Caco-2 (cell line): ENCODE data around the gene MBP. TPM values are rescaled to one million over a fixed set of nuclear protein-coding genes. Genes with fewer than 3 reads are reported as not detected.
A peak's percentile ranks its signal among the peaks of the same experiment; 100 is the strongest.

Experiments
- BruUV-seq: library from RNA; stranded (reverse); fragments of 400-500 nt; replicated peaks from 2 replicates; lab custom pipeline; 2021; lab: Mats Ljungman, UMichigan
- CTCF ChIA-PET: fragments of 300-600 bp; sonication (Branson Sonifier 250); formaldehyde crosslinking; loops from one replicate; lab custom pipeline; 2022; ENCODE audit warnings: antibody characterized with exemption; lab: Charles Lee
- POLR2A ChIA-PET: fragments of 300-600 bp; sonication (Branson Sonifier 250); formaldehyde crosslinking; loops from one replicate; lab custom pipeline; 2022; ENCODE audit warnings: antibody characterized with exemption; lab: Charles Lee
- DNase-seq, 2 experiments: peaks; one replicate each; pipeline versions ENCODE4 v3.0.0 to v3.0.0-alpha.2; 2020 to 2022
- H3K27me3 ChIP-seq: replicated peaks from 2 replicates; pipeline ENCODE4 v1.6.0; 2011; ENCODE audit warnings: low read length; ENCODE audit not compliant: control insufficient read depth, insufficient read depth
- H3K36me3 ChIP-seq: 2 replicates; pipeline ENCODE4 v1.5.1; 2011; ENCODE audit warnings: low read length; ENCODE audit not compliant: control insufficient read depth, insufficient read depth
- H3K4me1 ChIP-seq: fragments of 250-450 bp; sonication (Bioruptor Pico); 2 replicates; pipeline ENCODE4 v1.5.1; 2020; ENCODE audit warnings: mild to moderate bottlenecking
- H3K4me3 ChIP-seq: 2 replicates; pipeline ENCODE4 v1.5.1; 2011; ENCODE audit warnings: low read depth, mild to moderate bottlenecking, control low read depth, low read length
- H3K9me3 ChIP-seq: fragments of 250-450 bp; sonication (Bioruptor Pico); 2 replicates; pipeline ENCODE4 v1.5.1; 2020; ENCODE audit warnings: mild to moderate bottlenecking, moderate library complexity
- H3K27ac Mint-ChIP-seq: one replicate; pipeline ENCODE4 v1.8.0; 2022; ENCODE audit warnings: mixed read lengths; ENCODE audit not compliant: unreplicated experiment
- H3K27me3 Mint-ChIP-seq: one replicate; pipeline ENCODE4 v1.8.0; 2022; ENCODE audit warnings: mixed read lengths; ENCODE audit not compliant: insufficient read depth, unreplicated experiment
- H3K36me3 Mint-ChIP-seq: one replicate; pipeline ENCODE4 v1.8.0; 2022; ENCODE audit warnings: mild to moderate bottlenecking, mixed read lengths; ENCODE audit not compliant: insufficient read depth, unreplicated experiment
- H3K4me1 Mint-ChIP-seq: one replicate; pipeline ENCODE4 v1.8.0; 2022; ENCODE audit warnings: low read depth, mixed read lengths; ENCODE audit not compliant: unreplicated experiment
- H3K4me3 Mint-ChIP-seq: one replicate; pipeline ENCODE4 v1.8.0; 2022; ENCODE audit warnings: mild to moderate bottlenecking, moderate library complexity, mixed read lengths; ENCODE audit not compliant: unreplicated experiment
- H3K9me3 Mint-ChIP-seq: one replicate; pipeline ENCODE4 v1.8.0; 2022; ENCODE audit warnings: mixed read lengths; ENCODE audit not compliant: unreplicated experiment
- intact Hi-C: fragments of 100-400 bp; cut with micrococcal nuclease; formaldehyde crosslinking; loops from one replicate; pipeline ENCODE4 v1.10.0; 2022; ENCODE audit not compliant: unreplicated experiment
- total RNA-seq: library from RNA; stranded (reverse); gene quantifications from 2 replicates; pipeline ENCODE4 v1.2.3, GENCODE V29; 2022
- TF ChIP-seq, protein P1 (sequence below), 2 experiments: fragments of 200-600 bp in 1 of 2; IDR thresholded peaks; 1 replicate in 1 of 2; 2 replicates in 1 of 2; pipeline versions ENCODE4 v1.5.1 to v1.8.0; 2011 to 2022; ENCODE audit warnings: antibody characterized with exemption in 1 of 2, control low read depth in 1 of 2, inconsistent platforms in 1 of 2, low read depth in 1 of 2, low read length in 1 of 2, mild to moderate bottlenecking in 1 of 2, moderate library complexity in 1 of 2; ENCODE audit not compliant: insufficient read depth in 1 of 2, severe bottlenecking in 1 of 2, unreplicated experiment in 1 of 2

Gene MBP
- total RNA-seq, 1 experiment from 2014 or later, result 11.4 TPM

DNA sequence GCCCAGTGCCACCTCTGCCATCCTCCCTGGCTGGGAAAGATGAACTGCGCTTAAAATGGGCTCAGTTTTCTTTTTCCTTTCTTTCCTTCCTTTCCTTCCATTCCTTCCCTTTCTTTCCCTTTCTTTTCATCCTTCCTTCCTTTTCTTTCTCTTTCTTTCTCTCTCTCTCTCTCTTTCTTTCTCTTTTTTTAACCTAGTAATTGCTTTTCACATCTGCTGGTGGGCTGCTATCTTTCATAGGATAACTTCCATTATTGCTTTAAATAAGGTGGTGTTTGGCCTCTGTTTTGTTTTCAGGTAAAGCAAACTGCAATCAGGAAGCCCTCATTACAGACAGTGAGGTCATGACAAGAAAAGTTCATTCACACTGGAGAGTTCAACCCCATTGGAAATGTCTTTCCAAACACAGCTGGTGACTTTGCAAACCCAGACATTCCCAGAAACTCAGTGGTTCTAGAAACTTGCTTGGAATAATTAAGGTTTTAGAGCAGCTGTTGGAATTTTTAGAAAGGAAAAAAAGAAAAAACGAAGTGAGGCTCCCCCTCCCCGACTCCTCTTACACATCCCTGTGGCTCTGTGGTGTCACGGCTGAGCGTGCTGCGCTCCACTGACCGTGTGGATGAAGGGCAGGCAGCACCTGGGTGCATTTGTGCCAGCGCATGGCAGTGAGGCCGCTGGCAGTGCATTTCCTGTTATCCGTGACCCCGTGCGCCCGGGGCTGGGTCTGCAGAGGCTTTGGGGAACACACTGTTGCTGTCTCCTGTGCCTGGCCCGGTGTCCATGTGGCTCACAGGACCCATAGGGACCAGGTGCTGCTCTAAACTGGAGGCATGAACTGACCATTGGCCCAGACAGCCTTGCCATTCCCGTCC, 76.9 kb downstream of the MBP start:
- BruUV-seq, result TSS peak; percentile 62

DNA sequence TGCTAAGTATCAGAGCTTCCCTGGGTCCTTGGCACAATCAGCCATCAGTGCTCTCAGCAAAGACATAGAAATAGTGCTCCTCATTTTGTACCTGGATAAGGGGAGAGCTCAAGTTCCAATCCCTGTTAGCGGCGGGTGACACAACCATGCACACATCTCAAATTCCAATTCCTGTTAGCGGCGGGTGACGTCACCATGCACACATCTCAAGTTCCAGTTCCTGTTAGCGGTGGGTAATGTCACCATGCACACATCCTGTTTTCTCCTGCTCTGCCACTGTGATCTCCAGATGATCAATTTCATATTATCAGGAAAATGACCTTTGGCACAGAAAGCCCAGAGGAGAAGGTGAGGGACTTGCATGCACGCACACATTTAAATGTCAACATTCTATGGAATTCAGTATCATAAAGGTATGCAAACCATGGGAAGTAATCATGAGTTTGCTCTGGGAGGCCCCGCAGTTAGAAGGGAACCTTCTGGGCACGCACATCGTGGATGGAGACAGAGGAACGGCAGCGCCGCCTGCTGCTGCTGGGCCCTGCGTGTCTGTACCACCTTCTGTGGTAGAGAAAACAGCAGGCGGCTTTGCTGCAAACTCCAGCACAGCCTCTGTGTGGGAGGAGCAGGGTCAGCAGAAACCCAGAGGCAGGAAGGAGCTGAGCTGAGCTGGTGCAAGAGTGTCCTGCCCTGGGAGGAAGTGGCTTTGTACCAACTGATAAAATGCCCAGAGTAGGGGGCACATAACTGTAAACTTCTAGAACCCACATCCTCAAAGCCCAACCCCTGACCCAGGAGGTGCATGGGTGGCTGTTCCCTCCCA, 77.8 kb downstream of the MBP start:
- Histone ChIP-seq H3K4me1 (peaks cover 28% of the 10 kb centered on the region), H3K9me3 (no peaks in the 10 kb centered on the region), H3K36me3 (no peaks in the 10 kb centered on the region), H3K4me3 (no peak overlapping the region), H3K27me3 (no peaks in the 10 kb centered on the region)
- TF ChIP-seq, protein P1, sequence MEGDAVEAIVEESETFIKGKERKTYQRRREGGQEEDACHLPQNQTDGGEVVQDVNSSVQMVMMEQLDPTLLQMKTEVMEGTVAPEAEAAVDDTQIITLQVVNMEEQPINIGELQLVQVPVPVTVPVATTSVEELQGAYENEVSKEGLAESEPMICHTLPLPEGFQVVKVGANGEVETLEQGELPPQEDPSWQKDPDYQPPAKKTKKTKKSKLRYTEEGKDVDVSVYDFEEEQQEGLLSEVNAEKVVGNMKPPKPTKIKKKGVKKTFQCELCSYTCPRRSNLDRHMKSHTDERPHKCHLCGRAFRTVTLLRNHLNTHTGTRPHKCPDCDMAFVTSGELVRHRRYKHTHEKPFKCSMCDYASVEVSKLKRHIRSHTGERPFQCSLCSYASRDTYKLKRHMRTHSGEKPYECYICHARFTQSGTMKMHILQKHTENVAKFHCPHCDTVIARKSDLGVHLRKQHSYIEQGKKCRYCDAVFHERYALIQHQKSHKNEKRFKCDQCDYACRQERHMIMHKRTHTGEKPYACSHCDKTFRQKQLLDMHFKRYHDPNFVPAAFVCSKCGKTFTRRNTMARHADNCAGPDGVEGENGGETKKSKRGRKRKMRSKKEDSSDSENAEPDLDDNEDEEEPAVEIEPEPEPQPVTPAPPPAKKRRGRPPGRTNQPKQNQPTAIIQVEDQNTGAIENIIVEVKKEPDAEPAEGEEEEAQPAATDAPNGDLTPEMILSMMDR (IDR thresholded peaks at IDR 0.05; ENCODE audit: insufficient read depth in 1 of 2, low read depth in 1 of 2, low read length in 1 of 2, severe bottlenecking in 1 of 2, unreplicated experiment in 1 of 2), result peak; percentile 39 to 69
- Mint-ChIP-seq H3K27me3 (no peaks in the 10 kb centered on the region), H3K4me1 (peaks cover 11% of the 10 kb centered on the region), H3K4me3 (peak overlapping the region; percentile 39), H3K36me3 (no peaks in the 10 kb centered on the region), H3K9me3 (no peaks in the 10 kb centered on the region), H3K27ac (peak overlapping the region; percentile 94)
- ChIA-PET POLR2A (interaction anchor here (0.6 kb wide), 1 partner anchor 562 kb away, joined by 4 read pairs; no protein-coding TSS in a partner anchor), CTCF (interaction anchor here (0.7 to 0.8 kb wide), 2 partner anchors 47 to 54 kb away, joined by 3 to 8 read pairs; no protein-coding TSS in a partner anchor)
- no TSS peak for BruUV-seq
- intact Hi-C loops, result loop anchor here (1.0 to 5.0 kb wide), 8 partner anchors 55 to 563 kb away; partner anchors contain the start of genes MBP and ZNF236
- DNase-seq, result peak; percentile 75 to 85

More for the DNA sequence above, 76.9 kb downstream of the MBP start:
- Histone ChIP-seq H3K9me3 (no peaks in the 10 kb centered on the region), H3K36me3 (no peaks in the 10 kb centered on the region), H3K4me1 (peaks cover 28% of the 10 kb centered on the region), H3K27me3 (no peaks in the 10 kb centered on the region), H3K4me3 (no peak overlapping the region)
- Mint-ChIP-seq H3K27ac (peak overlapping the region; percentile 94), H3K27me3 (no peaks in the 10 kb centered on the region), H3K4me3 (peak overlapping the region; percentile 82), H3K36me3 (no peaks in the 10 kb centered on the region), H3K9me3 (no peaks in the 10 kb centered on the region), H3K4me1 (peaks cover 12% of the 10 kb centered on the region)
- no peak for DNase-seq
- POLR2A ChIA-PET, result no interaction called here
- CTCF ChIA-PET, result interaction anchor here (0.7 to 1.0 kb wide), 3 partner anchors 46 to 156 kb away, joined by 3 to 8 read pairs (median 3); no protein-coding TSS in a partner anchor
- TF ChIP-seq, protein P1 (IDR thresholded peaks at IDR 0.05; ENCODE audit: insufficient read depth in 1 of 2, low read depth in 1 of 2, low read length in 1 of 2, severe bottlenecking in 1 of 2, unreplicated experiment in 1 of 2), result no peak
- intact Hi-C loops, result loop anchor here (1.0 to 5.0 kb wide), 8 partner anchors 55 to 563 kb away; partner anchors contain the start of genes MBP and ZNF236

DNA sequence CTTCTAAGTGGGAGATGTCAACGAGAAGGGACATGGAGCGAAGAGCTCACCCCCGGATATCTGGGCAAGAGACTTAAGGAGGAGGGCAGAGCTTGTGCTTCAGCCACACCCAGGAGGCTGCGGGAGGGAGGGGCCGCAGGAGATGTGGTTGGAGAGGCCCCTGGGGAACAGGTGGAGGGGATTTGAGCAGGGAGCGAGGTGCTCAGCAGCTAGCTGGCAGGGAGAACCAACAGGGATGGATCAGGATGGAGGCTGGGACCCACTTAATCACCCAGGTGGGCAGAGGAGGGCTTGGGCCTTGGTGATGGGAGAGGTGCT, 78.3 kb downstream of the MBP start:
- ChIA-PET CTCF (no interaction called here), POLR2A (no interaction called here)
- no peak for DNase-seq
- Mint-ChIP-seq H3K27me3 (no peaks in the 10 kb centered on the region), H3K36me3 (no peaks in the 10 kb centered on the region), H3K4me1 (peaks cover 6% of the 10 kb centered on the region), H3K4me3 (peak overlapping the region; percentile 39), H3K9me3 (no peaks in the 10 kb centered on the region), H3K27ac (peak overlapping the region; percentile 94)
- Histone ChIP-seq H3K27me3 (no peaks in the 10 kb centered on the region), H3K4me1 (peaks cover 28% of the 10 kb centered on the region), H3K36me3 (no peaks in the 10 kb centered on the region), H3K9me3 (no peaks in the 10 kb centered on the region), H3K4me3 (no peak overlapping the region)
- TSS peak; percentile 21 for BruUV-seq
- intact Hi-C loops, result loop anchor here (2.0 kb wide), 1 partner anchor 159 kb away; no protein-coding TSS in a partner anchor
- TF ChIP-seq, protein P1 (IDR thresholded peaks at IDR 0.05; ENCODE audit: insufficient read depth in 1 of 2, low read depth in 1 of 2, low read length in 1 of 2, severe bottlenecking in 1 of 2, unreplicated experiment in 1 of 2), result no peak
